GM19099 (cell line): ENCODE measurements around the gene TRERF1.

Experiments
- POLR2A ChIP-seq: IDR thresholded peaks from 3 replicates; pipeline ENCODE4 v1.6.1; 2011; ENCODE audit warnings: low read depth; ENCODE audit not compliant: insufficient read length; ENCODE audit errors: extremely low read depth

The TRERF1 gene

DNA sequence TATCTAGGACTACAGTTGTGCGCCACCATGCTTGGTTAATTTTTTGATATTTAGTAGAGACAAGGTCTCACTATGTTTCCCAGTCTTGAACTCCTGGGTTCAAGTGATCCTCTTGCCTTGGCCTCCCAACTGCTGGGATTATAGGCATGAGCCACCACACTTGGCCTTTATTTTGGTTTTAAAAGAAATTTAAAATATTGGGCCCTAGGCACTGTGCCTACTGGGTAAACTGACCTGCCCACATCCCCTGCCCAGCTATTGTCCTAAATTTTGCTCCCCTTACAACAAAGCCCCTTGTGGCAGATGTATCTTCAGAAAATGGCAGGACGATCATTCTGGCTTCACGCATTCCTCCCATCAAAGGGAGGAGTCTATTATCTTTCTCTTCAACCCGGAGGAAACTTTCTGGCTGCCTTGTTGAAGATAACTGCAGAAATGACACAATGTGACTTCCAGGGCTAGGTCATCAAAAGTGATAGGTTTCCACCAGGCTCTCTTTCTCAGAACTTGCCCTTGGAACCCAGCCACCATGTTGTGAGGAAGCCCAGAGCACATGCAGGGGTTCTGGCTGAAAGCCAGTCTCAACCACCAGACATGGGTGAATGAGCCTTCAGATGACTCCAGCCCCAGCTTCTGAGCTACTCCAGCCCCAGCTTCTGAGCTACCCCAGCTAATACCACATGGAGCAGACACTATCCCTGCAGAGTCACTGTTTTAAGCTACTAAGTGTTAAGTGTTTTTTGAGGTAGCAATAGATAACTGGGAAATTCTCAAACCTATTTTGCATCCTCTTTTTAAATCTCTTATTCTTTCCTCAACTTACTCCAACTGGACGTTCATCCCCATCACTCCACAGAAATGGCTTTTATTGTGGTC lies 252.4 kb downstream of the TRERF1 start:
- TF ChIP-seq POLR2A = no peak

DNA sequence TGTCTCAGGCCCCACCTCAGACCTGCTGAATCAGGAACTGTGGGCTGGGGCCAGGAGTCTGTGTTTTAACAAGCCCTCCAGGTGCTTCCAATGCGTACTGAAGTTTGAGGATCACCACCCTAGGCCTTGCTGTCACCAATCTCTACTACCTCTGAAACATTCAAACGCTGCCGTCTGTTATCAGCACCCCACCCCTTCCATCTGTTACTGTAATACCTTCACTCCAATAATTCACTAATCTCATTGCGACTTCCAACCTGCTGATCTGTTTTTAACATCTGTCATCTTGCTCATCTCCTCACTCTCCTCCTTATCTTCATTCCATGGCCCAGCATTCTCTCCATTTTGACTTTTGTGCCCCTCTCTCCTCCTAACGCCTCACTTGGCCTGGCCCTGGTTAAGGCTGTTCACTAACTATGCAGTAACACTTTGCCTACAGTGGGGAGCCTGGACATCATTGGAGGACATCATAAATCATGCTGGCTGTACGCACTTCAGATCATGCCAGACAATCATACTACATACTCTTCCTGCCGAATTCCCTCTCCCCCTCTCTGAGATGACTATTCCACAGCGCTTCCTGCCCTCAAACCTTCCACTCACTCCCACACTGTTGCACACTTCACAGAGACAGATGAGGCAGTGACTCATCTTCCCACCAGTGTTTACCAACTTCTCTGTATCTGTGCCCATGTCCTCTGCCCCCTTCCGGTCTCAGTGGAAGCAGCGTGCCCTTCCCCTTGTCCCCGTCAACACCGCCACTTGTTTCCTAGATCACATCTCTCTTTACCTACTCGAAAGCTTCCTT lies 254.0 kb downstream of the TRERF1 start:
- TF ChIP-seq POLR2A = no peak

DNA sequence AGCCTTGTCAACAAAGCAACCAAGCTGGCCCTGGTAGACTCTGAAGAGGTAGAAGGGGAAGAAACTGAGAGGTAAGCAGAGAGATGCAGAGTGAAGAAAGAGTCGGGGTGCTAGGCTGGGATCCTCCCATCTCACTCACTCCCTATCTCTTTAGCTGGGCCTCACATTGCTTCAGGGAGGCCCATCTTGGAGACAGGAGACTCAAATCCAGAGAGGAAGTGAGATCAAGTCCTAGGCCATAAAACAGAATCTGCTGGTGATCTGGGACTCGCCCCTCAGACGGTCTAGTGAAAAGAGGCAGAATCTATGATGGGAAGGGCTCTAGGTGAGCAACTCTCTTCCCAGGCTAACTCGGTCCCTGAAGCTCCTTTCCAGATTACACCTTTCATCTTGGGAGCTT lies 256.3 kb downstream of the TRERF1 start:
- no peak for TF ChIP-seq POLR2A

DNA sequence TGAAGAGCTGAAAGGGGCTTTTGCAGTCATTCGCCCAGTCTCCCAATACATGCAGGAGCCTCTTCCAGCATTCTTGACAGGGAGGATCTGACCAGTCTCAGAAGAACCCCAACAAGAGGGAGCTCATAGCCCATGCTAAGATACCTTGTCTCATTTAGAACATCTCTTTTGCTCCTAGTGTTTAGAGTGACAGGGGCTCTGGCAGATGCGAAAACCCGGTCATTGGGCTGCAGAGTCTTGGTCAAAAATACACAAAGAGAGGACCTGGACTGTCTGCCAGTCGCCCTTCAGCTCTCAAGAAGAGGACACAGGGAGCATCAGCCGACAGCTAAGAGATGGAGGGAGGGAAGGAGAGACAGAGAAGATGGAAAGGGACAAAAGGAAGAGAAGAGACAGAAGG lies 257.7 kb downstream of the TRERF1 start:
- no peak for TF ChIP-seq POLR2A

DNA sequence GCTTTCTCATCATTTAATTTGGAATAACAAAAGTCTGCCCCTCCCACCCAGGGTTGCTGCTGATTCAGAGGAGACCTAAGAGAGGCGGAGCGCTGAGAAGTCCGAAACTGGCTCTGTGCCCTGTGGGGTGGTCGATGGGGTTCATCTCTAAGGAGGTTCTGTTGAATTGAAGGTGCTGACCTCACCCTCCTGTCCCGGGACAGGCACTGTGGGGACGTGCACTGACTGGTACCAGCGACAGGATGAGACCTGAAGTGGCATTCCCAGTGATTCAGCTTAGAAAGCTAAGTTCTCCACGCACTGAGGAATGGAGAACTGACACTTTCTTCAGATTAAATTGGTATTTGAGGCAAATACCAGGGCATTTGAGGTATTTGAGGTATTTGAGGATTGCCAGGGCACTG lies 258.2 kb downstream of the TRERF1 start:
- no peak for TF ChIP-seq POLR2A

DNA sequence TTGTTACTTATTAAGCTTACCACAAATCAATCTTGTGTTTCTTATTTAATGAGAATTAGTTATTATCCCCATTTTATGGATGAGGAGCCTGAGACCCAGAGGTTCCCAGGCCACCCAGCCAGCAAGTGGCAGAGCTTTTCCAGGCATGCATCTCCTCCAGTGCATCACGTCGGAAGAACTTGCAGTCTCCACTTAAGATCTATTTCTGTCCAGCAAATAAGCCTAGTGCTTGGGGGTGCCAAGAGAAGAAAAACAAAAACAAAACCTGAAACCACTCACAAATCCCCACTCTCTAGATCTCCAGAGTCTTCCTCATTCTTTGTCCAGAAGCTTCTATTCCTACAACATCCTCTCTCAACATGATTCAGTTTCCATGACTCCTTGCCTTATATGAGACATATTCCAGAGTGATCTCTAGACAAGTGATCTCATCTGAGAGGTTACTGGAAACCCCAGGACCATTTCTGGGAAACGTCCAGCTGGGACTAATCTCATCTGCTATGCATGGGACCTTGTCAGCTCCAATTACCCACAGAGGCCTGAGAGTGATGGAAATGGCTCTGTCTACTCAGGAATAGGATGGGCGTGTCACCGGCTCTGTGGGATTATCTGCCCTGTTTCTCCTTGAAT lies 261.1 kb downstream of the TRERF1 start:
- TF ChIP-seq POLR2A = no peak

DNA sequence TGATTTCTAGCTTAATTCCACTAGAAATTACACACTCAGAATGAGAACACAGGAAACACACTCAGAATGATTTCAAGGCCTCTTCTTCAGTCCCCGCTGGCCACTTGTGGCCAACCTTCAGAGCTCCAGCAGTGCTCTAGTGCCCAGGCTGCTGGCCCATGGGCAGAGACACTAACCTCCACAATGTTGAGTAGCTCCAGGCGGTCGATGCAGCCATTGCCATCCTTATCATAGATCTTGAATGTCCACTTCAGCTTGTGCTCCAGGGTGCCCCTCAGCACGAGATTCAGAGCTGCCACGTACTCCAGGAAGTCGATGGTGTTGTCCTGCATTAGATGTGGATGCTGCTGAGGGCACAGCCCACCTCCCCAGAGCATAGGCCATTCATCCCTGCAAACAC lies 263.3 kb downstream of the TRERF1 start:
- no peak for TF ChIP-seq POLR2A

DNA sequence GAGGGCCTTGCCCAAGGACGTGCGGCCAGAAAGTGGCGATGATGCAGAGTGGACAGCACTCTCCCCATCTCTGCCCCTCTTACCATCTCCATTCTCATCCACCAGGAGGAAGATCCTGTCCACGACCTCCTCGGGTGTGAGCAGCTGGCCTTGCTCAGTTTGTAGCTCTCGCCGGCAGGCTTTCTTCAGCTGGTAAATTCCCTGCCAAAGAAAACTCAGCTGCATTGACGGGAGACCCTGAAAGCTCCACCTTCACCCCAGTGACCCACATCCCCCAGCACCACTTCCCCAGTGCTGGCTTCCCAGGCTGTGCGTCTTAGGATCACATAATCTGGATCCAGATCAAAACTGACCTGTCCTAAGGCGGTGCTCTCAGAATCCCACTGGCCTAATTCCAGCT lies 266.1 kb downstream of the TRERF1 start:
- no peak for TF ChIP-seq POLR2A

DNA sequence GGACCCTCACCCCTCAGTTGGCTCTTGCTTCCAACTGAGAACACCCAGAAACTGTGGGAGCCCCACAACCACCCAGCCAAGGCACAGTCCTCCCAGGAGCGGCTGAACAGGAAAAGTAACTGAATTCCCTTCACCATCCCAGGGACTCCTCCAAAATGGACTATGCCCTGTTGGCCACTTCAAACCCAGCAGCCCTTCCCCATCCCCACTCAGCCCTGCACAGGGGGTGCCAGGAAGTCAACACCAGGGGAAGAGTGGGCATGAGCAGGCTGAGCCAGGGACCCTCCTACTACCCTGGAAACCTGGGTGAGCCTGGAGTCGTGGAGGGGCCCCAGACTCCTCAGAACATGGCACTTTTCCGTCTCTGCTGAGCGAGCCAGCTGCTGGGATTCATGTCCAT lies 267.3 kb downstream of the TRERF1 start:
- TF ChIP-seq POLR2A = no peak

DNA sequence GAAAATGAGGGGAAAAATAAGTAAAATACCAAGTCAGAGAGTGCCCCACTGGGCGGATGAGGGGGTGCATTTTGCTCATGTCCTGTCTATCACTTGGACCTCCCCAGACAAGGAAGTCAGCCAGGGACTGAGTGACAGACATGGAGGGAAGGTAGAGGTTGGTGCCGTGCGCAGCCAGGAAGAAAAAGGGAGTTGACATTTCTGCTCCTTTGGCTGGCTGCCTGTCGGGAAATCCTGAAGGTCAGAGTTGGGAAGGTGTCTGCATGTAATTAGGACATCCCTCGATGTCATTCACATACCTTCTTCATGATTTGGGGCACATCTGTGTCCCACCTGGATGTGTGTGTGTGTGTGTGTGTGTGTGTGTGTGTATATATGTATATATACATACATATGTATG lies 269.6 kb downstream of the TRERF1 start:
- TF ChIP-seq POLR2A = no peak

DNA sequence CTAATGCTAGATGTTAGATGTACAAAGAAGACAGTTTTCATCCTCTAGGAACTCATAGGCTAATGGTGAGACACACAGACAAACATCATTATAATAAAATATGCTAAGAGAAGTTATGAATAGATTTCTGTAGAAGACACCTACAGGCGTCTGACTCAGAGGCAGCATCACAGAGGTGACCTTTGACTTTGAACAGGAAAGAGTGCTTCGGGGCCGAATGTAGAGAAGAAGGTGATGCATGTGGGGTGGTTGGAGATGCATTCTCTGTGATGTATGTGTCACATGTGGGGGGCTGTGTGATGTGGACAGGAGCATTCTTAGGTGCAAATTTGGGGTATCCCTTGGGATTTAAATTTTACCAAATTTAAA lies 271.8 kb downstream of the TRERF1 start:
- no peak for TF ChIP-seq POLR2A

DNA sequence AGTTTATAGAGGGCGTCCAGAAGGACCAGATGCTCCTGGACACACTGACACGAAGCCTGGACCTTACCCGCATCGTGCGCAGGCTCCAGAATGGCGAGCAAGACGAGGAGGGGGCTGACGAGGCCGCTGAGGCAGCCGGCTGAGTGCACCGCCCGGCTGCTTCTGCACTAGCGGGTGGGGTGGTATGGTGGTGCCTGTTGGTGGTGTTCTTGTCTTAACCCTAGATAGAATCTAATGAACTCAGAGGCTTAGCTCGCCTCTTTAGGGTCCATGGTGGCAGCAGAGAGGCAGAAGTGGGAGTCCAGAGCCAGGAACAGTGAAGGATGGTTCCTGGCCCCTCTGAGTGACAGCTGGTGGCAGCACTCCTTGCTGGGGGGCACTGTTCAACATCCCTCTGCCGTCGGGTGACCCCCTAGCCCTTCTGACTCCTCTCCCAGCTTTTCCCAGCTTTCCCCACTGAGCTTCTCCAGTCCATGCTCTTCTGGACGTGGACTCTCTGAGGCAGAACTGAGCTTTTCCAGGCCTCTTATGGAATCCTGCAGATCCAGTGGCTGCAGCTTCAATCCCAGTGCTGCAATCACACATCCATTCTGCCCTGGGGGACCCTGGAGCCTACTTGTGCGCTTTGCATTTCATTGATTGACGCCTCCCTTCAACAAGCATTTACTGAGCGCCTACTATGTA lies 272.3 kb downstream of the TRERF1 start:
- TF ChIP-seq POLR2A = no peak

DNA sequence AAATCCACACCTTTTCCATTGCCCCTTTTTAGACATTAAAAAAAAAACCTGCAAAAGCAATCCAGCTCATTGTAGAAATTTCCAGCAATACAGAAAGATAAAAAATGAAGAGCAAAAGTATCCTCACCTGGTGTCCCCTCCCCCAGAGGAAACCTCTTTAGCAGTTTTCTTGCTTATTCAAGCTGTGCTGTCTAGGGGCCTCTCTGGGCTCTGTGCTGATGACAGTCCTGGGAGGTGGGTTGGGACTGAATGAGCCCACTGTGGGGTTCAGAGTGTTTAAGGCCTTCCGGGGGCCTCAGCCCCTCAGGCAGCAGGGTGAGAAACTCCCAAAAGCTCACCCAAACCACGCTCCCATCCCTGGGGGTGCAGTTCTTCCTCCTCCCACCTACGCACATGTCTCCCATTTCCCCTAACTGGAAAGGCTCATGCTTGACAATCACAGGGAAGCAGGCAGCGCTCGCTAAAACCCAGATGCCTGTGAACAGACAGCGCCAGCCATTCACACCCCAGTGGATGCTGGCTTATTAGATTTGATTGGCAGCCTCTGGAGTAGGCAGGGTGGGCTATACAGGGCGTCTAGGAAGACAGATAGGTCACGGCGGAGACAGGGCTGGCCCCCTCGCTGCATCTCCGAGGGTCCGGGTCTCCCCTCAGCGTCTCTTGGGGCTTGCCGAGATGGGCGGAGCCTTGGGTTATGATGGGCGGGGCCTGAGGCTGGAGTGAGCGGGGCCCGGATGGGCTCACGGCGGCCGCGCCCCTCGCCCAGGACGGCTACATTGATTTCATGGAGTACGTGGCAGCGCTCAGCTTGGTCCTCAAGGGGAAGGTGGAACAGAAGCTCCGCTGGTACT lies 274.0 kb downstream of the TRERF1 start:
- no peak for TF ChIP-seq POLR2A

DNA sequence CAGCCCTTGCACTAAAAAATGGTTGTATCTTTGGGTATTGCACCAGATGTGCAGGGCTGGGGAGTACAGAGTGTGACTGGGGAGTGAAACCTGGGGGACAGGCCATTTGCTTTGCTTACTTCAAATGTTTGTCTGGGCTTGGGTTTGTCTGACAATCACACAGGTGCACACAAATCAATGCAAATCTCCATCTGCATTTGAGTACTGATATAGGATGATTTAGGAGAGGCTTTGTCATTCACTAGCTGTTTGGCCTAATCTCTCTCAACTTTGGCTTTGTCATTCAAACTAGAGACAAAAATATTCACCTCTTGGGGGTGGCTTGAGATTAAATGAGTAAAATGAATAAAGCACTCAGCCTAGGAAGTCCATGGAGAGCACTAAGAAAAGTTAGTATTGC lies 274.7 kb downstream of the TRERF1 start:
- TF ChIP-seq POLR2A = no peak
